CD4-positive, alpha-beta T cell treated with Interleukin-15 for 4 hours (primary cell): ENCODE results near the gene MROH7.

Experiments
- DNase-seq: peaks from one replicate; pipeline ENCODE4 v3.0.0-alpha.2; 2020; ENCODE audit warnings: low spot score

MROH7 gene

DNA sequence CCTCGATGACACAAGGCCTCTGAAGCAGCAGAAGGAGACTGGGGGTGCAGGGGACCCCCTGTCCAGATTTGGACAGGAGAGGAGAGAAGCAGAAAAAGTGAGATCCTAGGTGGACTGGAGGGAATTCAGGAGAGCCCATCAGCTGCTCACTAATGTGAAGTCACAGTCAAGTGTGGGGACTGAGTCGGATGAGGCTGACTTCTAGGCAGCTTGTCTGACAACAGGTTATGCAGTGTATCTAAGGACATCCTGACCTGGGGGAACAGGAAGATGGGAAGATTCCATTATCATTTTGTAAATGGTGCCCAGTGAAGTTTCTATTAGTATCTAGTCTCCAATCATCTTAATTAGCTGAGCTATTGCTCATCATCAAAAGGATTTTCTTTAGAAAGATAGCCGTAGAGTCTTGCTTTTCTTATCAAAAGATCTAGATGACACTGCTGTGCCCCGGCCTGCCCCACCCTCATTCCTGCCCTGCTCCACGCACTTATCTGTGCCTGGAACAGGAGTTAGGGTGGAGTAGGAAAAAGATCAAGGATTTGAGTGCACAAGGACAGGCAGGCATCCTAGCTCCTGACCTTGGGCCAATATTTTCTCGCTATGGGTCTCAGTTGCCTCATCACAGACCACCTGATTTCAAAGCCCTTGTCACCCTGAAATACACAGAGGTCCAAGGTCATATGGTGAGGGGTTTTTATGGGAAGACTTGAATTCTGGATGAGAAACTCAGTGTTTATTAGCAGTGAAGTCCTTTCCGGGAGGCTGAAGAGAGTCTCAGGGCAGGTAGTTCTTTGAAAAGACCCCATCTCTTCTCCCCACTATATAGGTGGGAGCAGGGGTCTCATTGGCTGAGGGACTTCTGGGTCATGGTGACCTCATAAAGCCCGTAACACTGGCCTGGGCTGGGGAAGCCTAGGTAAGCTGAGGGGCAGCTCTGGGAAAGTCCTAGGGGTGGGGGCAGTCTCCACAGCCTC lies at the start of gene MROH7:
Gene MROH7, plus strand, starts transcription at position 924 of the 974 bp plus-strand sequence. CDS start 11,141 bp downstream, outside the sequence.
- DNase-seq: no peak

DNA sequence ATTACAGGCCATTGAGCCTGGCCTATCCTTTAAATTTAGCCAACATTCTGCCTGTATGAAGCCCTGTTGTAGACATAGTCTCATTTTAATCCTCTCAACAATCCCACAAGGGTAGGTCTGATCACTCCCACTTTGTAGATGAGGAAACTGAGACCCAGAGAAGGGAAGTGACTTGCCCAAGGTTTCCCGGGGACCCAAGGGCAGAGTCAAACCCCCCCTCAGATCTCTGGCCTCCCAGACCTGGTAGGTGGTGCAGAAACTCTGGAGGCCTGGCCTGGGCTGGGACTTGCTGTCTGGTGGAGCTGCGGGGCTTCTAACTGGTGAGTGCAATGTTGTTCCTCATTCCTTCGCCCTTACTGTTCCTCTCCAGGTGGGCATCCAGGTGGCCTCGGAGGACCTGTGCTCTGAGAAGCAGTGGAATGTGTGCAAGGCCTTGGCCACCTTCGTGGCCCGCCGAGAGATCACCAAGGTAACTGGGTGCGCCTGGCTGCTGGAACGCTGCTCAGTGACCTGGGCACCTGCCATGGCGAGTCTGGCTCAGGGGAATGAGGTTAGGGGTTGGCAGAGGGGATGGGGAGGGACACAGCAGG lies 47.9 kb upstream of the MROH7 start:
- no peak for DNase-seq

DNA sequence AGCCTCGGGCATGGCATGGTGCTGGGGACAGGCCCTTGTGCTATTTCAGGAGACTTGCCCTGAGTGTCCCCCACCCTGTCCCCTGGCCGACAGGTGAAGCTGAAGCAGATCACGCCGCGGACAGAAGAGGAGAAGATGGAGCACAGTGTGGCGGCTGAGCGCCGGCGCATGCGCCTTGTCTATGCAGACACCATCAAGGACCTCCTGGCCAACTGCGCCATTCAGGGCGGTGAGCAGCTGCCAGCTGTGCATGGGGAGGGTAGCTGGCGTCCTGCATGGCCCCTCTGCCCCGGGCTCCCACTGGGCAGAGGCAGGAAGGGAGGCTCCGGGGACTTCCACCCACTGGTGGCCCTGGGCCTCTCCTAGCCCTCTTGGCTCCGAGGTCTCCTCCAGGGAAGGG lies 47.1 kb upstream of the MROH7 start:
- no peak for DNase-seq

DNA sequence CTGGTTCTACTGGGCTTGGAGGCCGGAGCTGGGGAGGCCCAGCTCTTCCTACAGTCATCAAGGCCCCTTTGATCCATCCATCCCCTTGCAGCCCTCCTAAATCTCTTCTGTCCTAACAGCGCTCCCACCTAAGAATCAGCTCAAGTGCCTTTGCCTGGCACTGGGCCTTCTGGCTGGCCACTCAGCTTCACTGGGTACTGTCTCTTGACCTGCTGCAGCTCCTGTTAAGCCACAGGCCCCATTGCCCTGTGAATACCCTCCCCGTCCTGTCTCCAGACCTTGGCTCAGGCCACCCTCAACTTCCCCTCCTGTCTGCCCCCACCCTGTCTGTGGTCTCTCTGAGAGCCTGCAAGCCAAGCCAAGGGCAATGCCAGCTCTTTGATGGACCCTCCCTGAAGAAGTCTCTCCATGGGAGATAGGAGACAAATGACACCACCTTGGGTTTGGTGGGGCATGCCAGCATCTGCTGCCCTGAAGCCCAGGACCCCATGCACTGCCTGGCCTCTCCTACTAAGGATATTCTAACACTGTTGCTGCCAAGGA lies 45.6 kb upstream of the MROH7 start:
- no peak for DNase-seq

DNA sequence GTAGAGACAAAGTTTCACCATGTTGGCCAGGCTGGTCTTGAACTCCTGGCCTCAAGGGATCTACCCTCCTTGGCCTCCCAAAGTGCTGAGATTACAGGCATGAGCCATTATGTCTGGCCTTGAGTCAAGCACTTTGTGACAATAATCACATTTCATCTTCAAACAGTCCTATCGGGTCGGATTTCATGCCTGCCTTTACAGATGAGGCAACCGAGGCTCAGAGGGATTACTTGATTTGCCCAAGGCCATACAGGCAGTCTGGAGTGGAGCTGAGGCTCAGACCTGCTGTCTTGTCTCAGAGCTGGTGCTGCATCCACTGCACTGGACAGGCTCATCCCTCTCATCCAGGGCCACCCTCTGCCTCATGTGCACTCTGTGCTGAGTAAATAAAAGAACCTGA lies 44.8 kb upstream of the MROH7 start:
- no peak for DNase-seq

DNA sequence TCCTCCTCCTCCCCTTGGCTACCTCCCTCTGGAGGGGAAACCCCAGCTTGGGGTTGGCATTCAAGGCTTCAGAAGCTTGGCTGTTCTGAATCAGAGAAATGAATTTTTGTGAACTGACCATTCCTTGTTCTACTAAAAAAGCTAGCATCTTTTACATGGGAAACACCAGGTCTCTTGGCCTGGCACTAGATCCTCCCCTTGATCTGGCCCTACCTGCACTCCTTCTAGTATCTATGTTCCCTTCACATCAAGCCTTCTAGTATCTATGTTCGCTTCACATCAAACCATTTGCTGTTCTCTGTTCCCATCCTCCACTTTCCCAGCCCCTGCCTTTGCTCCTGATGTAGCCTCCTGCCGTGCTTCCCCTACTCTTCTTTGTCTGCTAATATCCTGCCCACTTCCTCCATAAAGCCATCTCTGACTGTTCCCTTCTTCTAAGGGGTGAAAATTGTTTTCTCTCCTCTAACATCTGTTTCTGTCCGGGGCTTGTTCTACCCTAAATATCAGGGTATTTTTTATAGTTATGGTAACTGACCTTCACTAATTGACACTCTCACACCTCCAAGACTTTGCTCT lies 44.0 kb upstream of the MROH7 start:
- DNase-seq: no peak

DNA sequence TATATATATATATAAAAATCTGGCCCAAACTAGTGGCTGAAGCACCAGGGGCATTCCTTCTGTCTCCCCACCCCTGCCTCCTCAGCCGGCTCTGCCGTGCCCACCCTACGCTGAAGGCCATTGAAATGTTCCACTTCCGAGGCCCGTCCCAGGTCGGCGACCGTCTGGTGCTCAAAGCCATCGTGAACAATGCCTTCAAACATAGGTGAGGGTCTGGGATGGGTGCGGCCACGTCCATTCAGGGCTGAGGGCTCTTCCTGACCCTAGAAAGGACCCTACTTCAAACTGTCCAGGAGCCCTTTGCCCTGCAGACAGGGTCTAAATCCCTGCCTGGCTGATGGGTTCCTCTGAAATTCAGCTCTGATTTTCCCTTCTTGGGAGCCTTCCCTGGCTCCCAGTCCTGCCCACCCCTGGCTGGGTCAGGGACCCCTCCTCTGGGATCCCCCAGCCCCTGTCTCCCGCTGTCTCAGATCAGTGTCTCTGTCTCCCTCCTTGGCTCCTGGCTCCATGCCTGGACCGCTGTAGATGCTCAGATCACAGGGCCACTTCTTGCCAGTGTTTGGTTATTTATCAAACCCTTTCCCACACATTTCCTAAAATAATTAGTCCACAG lies 42.3 kb upstream of the MROH7 start:
- no peak for DNase-seq

DNA sequence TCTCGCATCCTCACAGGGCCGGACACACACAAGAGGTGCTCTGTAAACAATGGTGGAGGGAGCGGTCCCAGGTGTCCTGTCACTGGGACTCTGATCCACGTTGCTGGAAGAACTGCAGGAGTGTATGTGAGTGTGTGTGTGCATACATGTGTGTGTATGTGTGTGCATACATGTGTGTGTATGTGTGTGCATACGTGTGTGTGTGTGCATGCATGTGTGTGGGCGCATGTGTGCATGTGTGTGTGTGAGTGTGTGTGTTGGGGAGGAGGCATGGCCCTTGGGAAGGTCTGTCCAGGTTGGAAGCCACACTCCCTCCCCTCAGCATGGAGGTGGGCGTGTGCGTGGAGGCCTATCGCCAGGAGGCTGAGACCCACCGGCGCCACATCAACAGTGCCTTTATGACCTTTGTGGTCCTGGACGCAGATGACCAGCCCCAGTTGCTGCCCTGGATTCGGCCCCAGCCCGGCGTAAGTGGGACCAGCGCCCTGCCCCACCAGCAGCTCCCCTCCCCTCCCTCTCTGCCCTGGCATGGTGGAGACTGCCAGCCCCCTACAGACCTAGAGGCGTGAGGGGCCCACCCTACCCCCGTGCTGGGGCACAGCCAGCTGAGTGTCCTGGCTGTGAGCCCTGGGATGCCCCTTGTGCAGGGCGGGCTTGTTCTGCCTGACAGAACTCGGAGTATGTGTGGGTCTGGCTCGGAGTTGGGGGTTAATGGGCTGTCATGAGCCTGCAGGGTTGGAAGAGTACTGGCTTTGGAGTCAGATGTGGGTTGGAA lies 40.5 kb upstream of the MROH7 start:
- no peak for DNase-seq

DNA sequence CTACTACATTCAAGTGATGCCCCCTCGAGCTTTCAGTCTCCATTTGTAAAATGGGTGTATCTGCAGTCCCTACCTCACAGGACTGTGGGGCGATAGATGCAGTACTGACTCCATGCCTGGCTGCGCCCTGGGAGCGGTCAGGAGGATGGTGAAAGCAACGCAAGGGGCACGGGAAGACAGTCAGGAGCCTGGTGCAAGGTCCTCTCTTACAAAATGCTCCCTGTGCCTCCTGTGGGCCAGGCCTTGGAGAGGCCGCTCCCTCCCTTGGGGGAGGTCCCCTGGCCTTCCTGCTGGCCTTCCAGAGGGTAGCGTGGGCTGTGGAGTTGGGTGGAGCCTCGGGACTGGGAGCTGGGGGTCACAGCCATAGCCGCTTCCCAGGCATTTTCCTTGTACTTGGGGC lies 39.9 kb upstream of the MROH7 start:
- DNase-seq: no peak

DNA sequence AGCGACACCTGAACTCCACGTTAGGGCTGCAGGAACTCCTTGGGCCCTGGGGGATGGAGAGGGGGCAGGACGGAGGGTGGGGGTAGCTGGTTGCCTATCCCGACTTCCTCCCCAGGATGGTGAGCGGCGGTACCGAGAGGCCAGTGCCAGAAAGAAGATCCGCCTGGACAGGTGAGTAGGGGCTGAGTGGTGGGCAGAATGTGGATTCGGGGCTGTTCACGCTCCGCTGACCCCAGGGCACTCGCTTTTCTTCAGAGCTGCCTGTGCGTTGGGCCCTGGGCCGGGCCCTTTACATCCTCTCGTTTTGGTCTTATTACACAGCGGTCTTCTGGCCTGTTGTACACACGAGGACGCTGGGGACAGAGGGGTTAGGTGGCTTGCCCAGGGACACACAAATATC lies 39.0 kb upstream of the MROH7 start:
- no peak for DNase-seq

DNA sequence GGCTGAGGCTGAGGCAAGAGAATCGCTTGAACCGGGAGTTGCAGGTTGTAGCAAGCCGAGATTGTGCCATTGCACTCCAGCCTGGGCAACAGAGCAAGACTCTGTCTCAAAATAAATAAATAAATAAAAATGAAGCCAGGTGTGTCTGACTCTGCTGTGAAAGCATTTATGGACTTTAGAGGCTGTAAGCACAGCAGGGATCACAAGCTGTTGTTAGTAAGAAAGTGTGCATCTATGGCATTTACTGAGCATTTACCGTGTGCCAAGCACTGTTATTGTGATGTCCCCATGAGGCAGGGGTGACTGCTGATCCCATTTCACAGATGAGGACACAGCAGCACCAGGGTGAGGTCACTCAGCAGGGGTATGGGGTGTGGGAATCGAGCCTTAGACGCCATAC lies 38.3 kb upstream of the MROH7 start:
- DNase-seq: no peak

DNA sequence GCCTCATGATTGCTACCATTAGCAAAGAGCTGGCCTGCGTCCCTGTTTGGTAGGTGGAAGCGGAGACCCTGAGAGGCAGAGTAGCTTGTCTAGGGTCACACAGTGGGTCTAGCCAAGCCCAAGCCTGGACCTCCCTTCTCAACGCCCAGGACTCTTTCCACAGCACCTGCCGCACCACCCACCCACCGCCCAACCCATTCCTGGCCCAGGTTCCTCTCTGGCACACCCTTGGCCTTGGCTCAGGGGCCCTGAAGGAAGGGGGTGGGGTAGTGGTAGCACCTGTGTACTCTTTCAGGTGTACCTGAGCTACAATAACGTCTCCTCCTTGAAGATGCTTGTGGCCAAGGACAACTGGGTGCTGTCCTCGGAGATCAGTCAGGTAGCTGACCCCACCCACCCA lies 37.5 kb upstream of the MROH7 start:
- DNase-seq: no peak

DNA sequence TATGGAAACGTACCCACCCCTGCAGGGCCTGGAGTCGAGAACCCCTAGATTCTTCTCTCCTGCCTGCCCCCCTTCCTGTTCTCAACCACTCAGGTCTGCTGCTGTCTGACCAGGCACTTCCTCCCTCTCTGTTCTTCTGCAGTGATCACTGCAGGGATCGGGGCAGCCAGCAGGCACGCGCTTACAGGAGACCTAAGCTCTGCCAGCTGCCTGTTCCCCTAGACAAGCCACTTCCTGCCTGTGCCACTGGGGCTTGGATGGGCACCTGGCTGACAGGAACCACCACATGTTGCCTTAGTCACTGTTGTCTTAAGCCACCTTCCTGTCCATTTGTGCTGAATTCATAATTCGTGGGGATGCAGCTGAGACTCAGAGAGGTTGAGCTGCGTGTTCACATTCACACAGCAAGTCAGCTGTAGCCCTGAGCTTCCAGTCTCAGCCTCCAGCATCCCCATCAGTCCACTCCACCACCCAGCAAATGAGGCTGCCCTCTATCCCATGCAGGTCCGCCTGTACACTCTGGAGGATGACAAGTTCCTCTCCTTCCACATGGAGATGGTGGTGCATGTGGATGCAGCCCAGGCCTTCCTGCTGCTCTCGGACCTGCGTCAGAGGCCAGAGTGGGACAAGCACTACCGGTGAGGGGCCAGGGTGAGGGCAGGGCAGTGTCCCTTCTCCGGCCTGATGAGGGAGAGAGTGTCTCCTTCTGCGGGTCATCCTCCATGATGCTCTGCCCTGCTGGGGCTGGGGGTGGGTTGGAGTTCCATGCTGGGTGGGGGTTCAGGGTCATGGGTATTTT lies 36.8 kb upstream of the MROH7 start:
- DNase-seq: no peak

DNA sequence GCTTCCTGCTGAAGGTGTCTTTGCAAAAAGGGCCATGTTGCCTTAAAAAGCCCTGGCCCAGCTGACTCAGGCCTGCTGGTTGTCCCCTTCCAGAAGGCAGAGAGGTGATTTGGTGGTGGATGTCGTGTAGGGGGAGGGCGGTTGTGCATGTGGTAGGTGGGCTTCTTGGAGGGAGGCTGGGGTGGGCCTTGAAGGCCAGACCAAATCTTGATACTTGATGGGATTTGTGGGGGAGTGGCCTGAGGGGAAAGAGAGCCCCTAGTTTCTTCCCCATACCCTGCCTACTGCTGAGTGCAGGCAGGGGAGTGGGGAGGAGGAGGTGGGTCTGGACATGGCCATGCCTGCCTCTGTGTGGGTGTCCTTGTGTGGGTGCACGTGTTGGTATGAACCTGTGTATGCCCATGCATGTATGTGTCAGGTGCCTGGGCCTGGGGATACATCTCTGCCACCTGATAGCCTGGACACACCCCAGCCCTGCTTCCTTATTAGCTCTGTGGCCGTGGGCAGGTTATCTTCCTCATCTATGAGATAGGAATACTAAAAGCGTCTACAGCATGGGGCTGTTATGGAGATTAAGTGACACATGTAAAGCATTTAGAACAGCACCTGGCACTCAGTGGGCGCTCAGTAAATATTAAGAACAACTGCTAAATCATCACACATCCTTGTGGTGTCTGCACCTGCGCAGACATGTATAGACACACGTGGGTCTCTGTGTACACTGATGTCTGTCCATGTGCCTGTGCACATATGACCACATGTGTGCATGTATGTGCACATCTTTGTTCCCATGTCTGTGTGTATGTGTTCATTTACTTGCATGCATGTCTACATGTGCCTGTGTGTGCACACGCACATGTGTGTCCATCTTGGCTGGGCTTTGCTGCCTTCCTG lies 35.2 kb upstream of the MROH7 start:
- no peak for DNase-seq

DNA sequence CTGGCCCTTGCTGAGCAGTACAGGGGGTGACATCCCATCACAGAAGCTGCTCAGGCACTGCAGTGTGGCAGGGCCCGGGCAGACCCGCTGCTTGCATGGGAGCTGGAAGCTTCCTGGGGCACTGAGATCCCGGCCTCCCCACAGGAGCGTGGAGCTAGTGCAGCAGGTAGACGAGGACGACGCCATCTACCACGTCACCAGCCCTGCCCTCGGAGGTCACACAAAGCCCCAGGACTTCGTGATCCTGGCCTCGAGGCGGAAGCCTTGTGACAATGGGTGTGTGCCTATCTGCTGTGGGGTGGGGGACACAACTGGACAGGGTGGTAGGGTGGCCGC lies 34.6 kb upstream of the MROH7 start:
- no peak for DNase-seq

DNA sequence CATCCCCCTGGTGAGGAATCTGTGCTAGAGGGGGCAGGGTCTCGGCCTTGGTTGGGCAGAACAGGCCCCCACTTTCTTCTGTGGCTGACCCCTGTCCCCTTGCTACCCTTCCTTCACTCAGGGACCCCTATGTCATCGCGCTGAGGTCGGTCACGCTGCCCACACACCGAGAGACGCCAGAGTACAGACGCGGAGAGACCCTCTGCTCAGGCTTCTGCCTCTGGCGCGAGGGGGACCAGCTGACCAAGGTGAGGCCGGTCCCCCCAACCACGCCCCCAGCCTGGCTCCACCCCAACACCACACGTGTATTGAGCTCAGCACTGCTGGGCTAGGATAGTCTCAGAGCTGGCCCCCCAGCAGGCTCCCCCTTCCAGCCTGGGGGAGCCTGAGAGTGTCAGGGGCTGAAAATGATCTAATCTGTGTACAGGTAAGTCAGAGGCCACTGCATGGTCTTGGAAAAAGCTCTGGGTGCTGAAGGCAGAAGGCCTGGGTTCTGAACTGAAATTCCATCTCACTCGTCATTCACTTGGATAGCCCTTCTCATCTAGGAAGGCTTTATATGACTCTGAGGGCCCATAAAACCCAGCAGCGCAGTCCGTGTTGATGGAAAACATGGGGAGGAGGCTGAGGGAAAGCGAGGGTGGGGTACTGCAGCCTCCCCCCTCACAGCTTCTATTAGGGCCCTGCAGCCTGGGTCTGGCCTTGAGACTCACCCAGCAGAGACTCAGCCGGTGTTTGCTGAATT lies 33.6 kb upstream of the MROH7 start:
- no peak for DNase-seq

DNA sequence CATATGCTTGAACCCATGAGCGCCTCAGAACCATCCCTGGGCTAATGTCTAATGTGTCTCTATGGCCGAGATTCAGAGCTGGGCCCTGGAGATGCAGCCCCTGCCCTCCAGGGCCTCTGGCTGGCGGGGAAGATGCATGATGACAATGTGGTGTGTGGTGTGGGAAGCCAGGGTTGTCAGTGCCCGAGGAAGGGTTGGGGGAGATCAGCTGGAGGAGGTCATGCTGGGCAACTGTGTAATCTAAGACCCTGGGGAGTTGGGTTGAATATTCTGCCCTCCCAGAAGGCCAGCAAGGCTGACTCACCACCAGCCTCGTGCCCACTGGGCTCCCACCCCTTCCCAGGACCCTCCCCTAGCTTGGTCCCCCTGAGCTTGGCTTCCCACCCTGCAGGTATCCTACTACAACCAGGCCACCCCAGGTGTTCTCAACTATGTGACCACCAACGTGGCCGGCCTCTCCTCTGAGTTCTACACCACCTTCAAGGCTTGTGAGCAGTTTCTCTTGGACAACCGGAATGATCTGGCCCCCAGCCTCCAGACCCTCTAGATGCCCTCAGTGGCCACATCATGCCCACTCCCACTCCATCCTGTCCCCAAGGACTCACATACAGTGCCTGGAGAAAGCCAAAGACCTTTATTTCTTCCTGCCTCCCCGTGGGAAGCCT lies 32.9 kb upstream of the MROH7 start:
- no peak for DNase-seq

DNA sequence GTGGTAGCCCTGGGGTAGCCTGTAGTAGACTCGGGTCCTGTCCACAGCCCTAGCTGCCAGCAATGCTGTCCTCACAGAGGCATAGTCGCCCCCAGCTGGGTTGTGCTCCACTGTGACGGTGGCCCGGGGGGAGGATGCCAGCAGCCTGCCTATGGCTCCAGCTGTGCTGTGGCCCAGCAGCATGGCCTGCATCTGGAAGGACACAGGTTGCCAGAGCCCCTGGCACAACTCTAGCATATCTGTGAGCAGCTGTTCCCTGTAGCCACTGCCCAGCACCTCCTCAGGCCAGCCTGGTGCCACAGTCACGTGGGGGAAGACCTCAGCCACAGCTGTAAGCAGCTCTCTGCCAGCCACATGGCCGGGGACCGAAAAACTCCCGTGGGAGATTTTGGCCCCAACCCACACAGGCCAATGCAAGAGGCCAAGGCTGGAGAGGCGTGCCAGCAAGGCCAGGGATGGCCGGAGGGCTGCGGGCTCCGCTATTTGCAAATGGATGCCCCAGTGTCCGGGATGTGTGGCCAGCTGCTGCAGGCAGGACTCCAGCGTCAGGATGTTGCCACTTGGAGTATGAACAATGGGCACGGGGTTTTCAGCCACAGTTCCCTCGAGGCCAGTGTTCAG lies 32.2 kb upstream of the MROH7 start:
- DNase-seq: no peak
